HEK293T (cell line): ENCODE data around the gene CNTLN.

ENCODE experiments used
- ARNT ChIP-seq: fragments of 450-650 bp; IDR thresholded peaks from 2 replicates; pipeline ENCODE4 v1.6.1; 2017; ENCODE audit warnings: mild to moderate bottlenecking
- BHLHE40 ChIP-seq: fragments of 450-650 bp; IDR thresholded peaks from 2 replicates; pipeline ENCODE4 v1.6.1; 2016; ENCODE audit warnings: mild to moderate bottlenecking, moderate library complexity, borderline replicate concordance
- CTBP1 ChIP-seq: fragments of 450-650 bp; IDR thresholded peaks from 2 replicates; pipeline ENCODE4 v1.6.1; 2016; ENCODE audit warnings: borderline replicate concordance
- ELF4 ChIP-seq: fragments of 450-650 bp; IDR thresholded peaks from 2 replicates; pipeline ENCODE4 v1.6.1; 2017; ENCODE audit warnings: antibody characterized with exemption
- FOXK2 ChIP-seq: fragments of 450-650 bp; IDR thresholded peaks from 2 replicates; pipeline ENCODE4 v1.6.1; 2016; ENCODE audit warnings: mild to moderate bottlenecking
- FOXM1 ChIP-seq: fragments of 450-650 bp; IDR thresholded peaks from 2 replicates; pipeline ENCODE4 v1.6.1; 2017; ENCODE audit warnings: mild to moderate bottlenecking, borderline replicate concordance
- LEF1 ChIP-seq: fragments of 450-650 bp; IDR thresholded peaks from 2 replicates; pipeline ENCODE4 v1.6.1; 2017; ENCODE audit warnings: mild to moderate bottlenecking, borderline replicate concordance
- PKNOX1 ChIP-seq: fragments of 450-650 bp; IDR thresholded peaks from 2 replicates; pipeline ENCODE4 v1.6.1; 2016
- SP1 ChIP-seq: fragments of 450-650 bp; IDR thresholded peaks from 2 replicates; pipeline ENCODE4 v1.6.1; 2017
- SUZ12 ChIP-seq: fragments of 450-650 bp; IDR thresholded peaks from 2 replicates; pipeline ENCODE4 v1.6.1; 2016; ENCODE audit warnings: mild to moderate bottlenecking
- TARDBP ChIP-seq: fragments of 450-650 bp; IDR thresholded peaks from 2 replicates; pipeline ENCODE4 v1.6.1; 2016
- ZNF384 ChIP-seq: fragments of 450-650 bp; IDR thresholded peaks from 2 replicates; pipeline ENCODE4 v1.6.1; 2016

DNA sequence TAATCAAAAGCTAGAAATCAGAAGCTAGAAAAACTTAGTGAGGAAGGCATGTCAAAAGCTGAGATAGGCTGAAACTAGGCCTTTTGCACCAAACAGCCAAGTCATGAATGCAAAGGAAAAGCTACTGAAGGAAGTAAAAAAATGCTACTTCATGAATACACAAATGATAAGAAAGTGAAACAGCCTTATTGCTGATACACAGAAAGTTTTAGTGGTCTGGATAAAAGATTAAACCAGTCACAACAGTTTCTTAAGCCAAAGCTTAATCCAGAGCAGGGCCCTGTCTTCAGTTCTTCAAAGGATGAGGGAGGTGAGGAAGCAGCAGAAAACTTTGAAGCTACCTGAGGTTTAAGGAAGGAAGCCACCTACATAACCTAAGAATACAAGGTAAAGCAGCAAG, 341.6 kb downstream of the CNTLN start:
- no peak for TF ChIP-seq SP1
- no peak for TF ChIP-seq ARNT
- no peak for TF ChIP-seq TARDBP
- TF ChIP-seq SUZ12, result no peak
- TF ChIP-seq BHLHE40, result no peak
- no peak for TF ChIP-seq FOXK2
- TF ChIP-seq CTBP1, result no peak
- no peak for TF ChIP-seq PKNOX1
- TF ChIP-seq LEF1, result no peak
- TF ChIP-seq FOXM1, result no peak
- TF ChIP-seq ZNF384, result no peak
- TF ChIP-seq ELF4, result no peak
